Kidney glomerular epithelial cell (primary cell): ENCODE data around the gene CASS4.
"Not testable (repeated sequence)": the region's sequence is repeated elsewhere in the genome, so short reads cannot be mapped to it uniquely, and the experiment has no call there.

Experiments
- DNase-seq: peaks from one replicate; lab custom pipeline; 2025; lab: John Stamatoyannopoulos, UW

Gene CASS4

GRCh38 chr20:56411759-56412472 lies at the start of gene CASS4:
CASS4 (plus strand) TSS chr20:56412260; CDS start chr20:56412459, 199 bp downstream.
- DNase-seq, result peak; percentile 72

- DNase-seq, result no peak
Measured at GRCh38 chr20:56362833-56363413, 49.1 kb upstream of the CASS4 start.

- DNase-seq, result no peak
Measured at GRCh38 chr20:56363491-56363890, 48.6 kb upstream of the CASS4 start.

GRCh38 chr20:56368351-56369134 lies 43.5 kb upstream of the CASS4 start:
- no peak for DNase-seq

- no peak for DNase-seq
Measured at GRCh38 chr20:56369179-56369578, 42.9 kb upstream of the CASS4 start.

- DNase-seq, result no peak
Measured at GRCh38 chr20:56371977-56372376, 40.1 kb upstream of the CASS4 start.

- DNase-seq, result no peak
Measured at GRCh38 chr20:56372850-56373249, 39.2 kb upstream of the CASS4 start.

- DNase-seq, result peak; percentile 51
Measured at GRCh38 chr20:56373942-56374341, 38.1 kb upstream of the CASS4 start.

- no peak for DNase-seq
Measured at GRCh38 chr20:56376331-56376730, 35.7 kb upstream of the CASS4 start.

- DNase-seq, result no peak
Measured at GRCh38 chr20:56378386-56378785, 33.7 kb upstream of the CASS4 start.

GRCh38 chr20:56380375-56380774 lies 31.7 kb upstream of the CASS4 start:
- DNase-seq, result no peak

- DNase-seq, result no peak
Measured at GRCh38 chr20:56381501-56381900, 30.6 kb upstream of the CASS4 start.

GRCh38 chr20:56382696-56383095 lies 29.4 kb upstream of the CASS4 start:
- DNase-seq, result no peak

GRCh38 chr20:56383334-56383733 lies 28.7 kb upstream of the CASS4 start:
- DNase-seq, result no peak

- DNase-seq, result no peak
Measured at GRCh38 chr20:56385130-56385529, 26.9 kb upstream of the CASS4 start.

GRCh38 chr20:56386219-56386618 lies 25.8 kb upstream of the CASS4 start:
- no peak for DNase-seq

- no peak for DNase-seq
Measured at GRCh38 chr20:56388882-56389281, 23.2 kb upstream of the CASS4 start.

GRCh38 chr20:56389807-56390206 lies 22.3 kb upstream of the CASS4 start:
- no peak for DNase-seq

- not testable (repeated sequence) for DNase-seq
Measured at GRCh38 chr20:56390396-56390795, 21.7 kb upstream of the CASS4 start.

- no peak for DNase-seq
Measured at GRCh38 chr20:56391037-56391436, 21.0 kb upstream of the CASS4 start.

GRCh38 chr20:56391596-56392131 lies 20.4 kb upstream of the CASS4 start:
- no peak for DNase-seq

GRCh38 chr20:56392132-56392880 lies 19.8 kb upstream of the CASS4 start, which contains the start of the genes AURKA and CSTF1:
AURKA (minus strand) TSS chr20:56392215; CDS start chr20:56388197, 4,018 bp downstream.
CSTF1 (plus strand) TSS chr20:56392645; CDS start chr20:56395553, 2,908 bp downstream.
- DNase-seq, result peak; percentile 98
